SK-N-SH treated with all-trans-retinoic acid at 6 μM for 48 hours (cell line): ENCODE measurements around the gene CCNY.

ENCODE experiments used
- ATAC-seq: fragments of 200-7000 bp; cut with Tn5 transposase; 3 replicates; pipeline ENCODE4 v1.9.1; 2020; ENCODE audit warnings: mild to moderate bottlenecking, moderate library complexity
- ARNTL ChIP-seq: fragments of 450-650 bp; formaldehyde crosslinking; IDR thresholded peaks from 2 replicates; pipeline ENCODE4 v1.5.0; 2020; ENCODE audit warnings: low read depth, mild to moderate bottlenecking, moderate library complexity, borderline replicate concordance
- BACH2 ChIP-seq: fragments of 250-450 bp; sonication (Bioruptor Pico); IDR thresholded peaks from 2 replicates; pipeline ENCODE4 v1.9.0; 2021; ENCODE audit warnings: mild to moderate bottlenecking, borderline replicate concordance
- CREB5 ChIP-seq: fragments of 250-450 bp; sonication (Bioruptor Pico); IDR thresholded peaks from 2 replicates; pipeline ENCODE4 v1.5.1; 2020; ENCODE audit warnings: low read depth, mild to moderate bottlenecking, moderate library complexity
- CSRNP3 ChIP-seq: fragments of 250-450 bp; sonication (Bioruptor Pico); IDR thresholded peaks from 2 replicates; pipeline ENCODE4 v1.5.1; 2021; ENCODE audit warnings: mild to moderate bottlenecking, moderate library complexity
- ESRRG ChIP-seq: fragments of 250-450 bp; sonication (Bioruptor Pico); IDR thresholded peaks from 2 replicates; pipeline ENCODE4 v1.6.1; 2021; ENCODE audit warnings: mild to moderate bottlenecking
- GLIS3 ChIP-seq: fragments of 250-450 bp; sonication (Bioruptor Pico); IDR thresholded peaks from 2 replicates; pipeline ENCODE4 v1.5.0; 2020; ENCODE audit warnings: mild to moderate bottlenecking, moderate library complexity
- ISL1 ChIP-seq: fragments of 250-450 bp; sonication (Bioruptor Pico); IDR thresholded peaks from 2 replicates; pipeline ENCODE4 v2.1.2; 2022; ENCODE audit warnings: mild to moderate bottlenecking, moderate library complexity
- OSR1 ChIP-seq: fragments of 250-450 bp; sonication (Bioruptor Pico); IDR thresholded peaks from 2 replicates; pipeline ENCODE4 v1.8.0; 2022; ENCODE audit warnings: moderate library complexity, mild to moderate bottlenecking, inconsistent platforms
- PATZ1 ChIP-seq: fragments of 250-450 bp; sonication (Bioruptor Pico); IDR thresholded peaks from 2 replicates; pipeline ENCODE4 v1.8.0; 2020; ENCODE audit warnings: mild to moderate bottlenecking, moderate library complexity, borderline replicate concordance
- PPARA ChIP-seq: fragments of 250-450 bp; sonication (Bioruptor Pico); IDR thresholded peaks from 2 replicates; pipeline ENCODE4 v1.5.0; 2020; ENCODE audit warnings: mild to moderate bottlenecking, borderline replicate concordance
- RARB ChIP-seq: fragments of 250-450 bp; sonication (Bioruptor Pico); IDR thresholded peaks from 2 replicates; pipeline ENCODE4 v1.8.0; 2021; ENCODE audit warnings: mild to moderate bottlenecking, moderate library complexity
- SNAI2 ChIP-seq: fragments of 250-450 bp; sonication (Bioruptor Pico); IDR thresholded peaks from 2 replicates; pipeline ENCODE4 v1.5.0; 2020; ENCODE audit warnings: mild to moderate bottlenecking, moderate library complexity
- TCF4 ChIP-seq: fragments of 250-450 bp; sonication (Bioruptor Pico); IDR thresholded peaks from 2 replicates; pipeline ENCODE4 v1.8.0; 2021; ENCODE audit warnings: mild to moderate bottlenecking, moderate library complexity, borderline replicate concordance
- TOX ChIP-seq: fragments of 250-450 bp; sonication (Bioruptor Pico); IDR thresholded peaks from 2 replicates; pipeline ENCODE4 v1.8.0; 2021; ENCODE audit warnings: mild to moderate bottlenecking, moderate library complexity, borderline replicate concordance
- TSHZ2 ChIP-seq: fragments of 250-450 bp; sonication (Bioruptor Pico); IDR thresholded peaks from 2 replicates; pipeline ENCODE4 v1.5.0; 2020; ENCODE audit warnings: mild to moderate bottlenecking, moderate library complexity
- ZC3H10 ChIP-seq: fragments of 250-450 bp; sonication (Bioruptor Pico); IDR thresholded peaks from 2 replicates; pipeline ENCODE4 v1.5.1; 2021; ENCODE audit warnings: mild to moderate bottlenecking, moderate library complexity
- ZFP3 ChIP-seq: fragments of 250-450 bp; sonication (Bioruptor Pico); IDR thresholded peaks from 2 replicates; pipeline ENCODE4 v1.5.0; 2020; ENCODE audit warnings: mild to moderate bottlenecking, moderate library complexity
- ZFP30 ChIP-seq: fragments of 450-650 bp; formaldehyde crosslinking; IDR thresholded peaks from 2 replicates; pipeline ENCODE4 v1.5.0; 2022; ENCODE audit warnings: mild to moderate bottlenecking, moderate library complexity
- ZNF565 ChIP-seq: fragments of 450-650 bp; formaldehyde crosslinking; conservative IDR thresholded peaks from 2 replicates; pipeline ENCODE4 v1.5.0; 2020; ENCODE audit warnings: low read depth, mild to moderate bottlenecking, moderate library complexity
- ZNF70 ChIP-seq: fragments of 450-650 bp; formaldehyde crosslinking; IDR thresholded peaks from 2 replicates; pipeline ENCODE4 v1.5.0; 2020; ENCODE audit warnings: mild to moderate bottlenecking, moderate library complexity
- ZNF8 ChIP-seq: fragments of 450-650 bp; formaldehyde crosslinking; IDR thresholded peaks from 2 replicates; pipeline ENCODE4 v1.5.0; 2020; ENCODE audit warnings: mild to moderate bottlenecking, moderate library complexity

Gene CCNY

GRCh38 chr10:35413985-35414861 is 77.9 kb downstream of the CCNY start:
- TF ChIP-seq ARNTL (CRISPR knock-in tag) = no peak
- TF ChIP-seq ZFP30 = no peak
- no peak for TF ChIP-seq TSHZ2
- no peak for TF ChIP-seq SNAI2 (CRISPR knock-in tag)
- TF ChIP-seq BACH2 (CRISPR knock-in tag) = no peak
- TF ChIP-seq TOX = no peak
- TF ChIP-seq ZNF8 (CRISPR knock-in tag) = no peak
- TF ChIP-seq ZNF565 = no peak
- TF ChIP-seq ZC3H10 (CRISPR knock-in tag) = no peak
- no peak for TF ChIP-seq GLIS3
- no peak for TF ChIP-seq OSR1 (CRISPR knock-in tag)
- no peak for TF ChIP-seq PPARA (CRISPR knock-in tag)
- TF ChIP-seq ISL1 (CRISPR knock-in tag) = no peak
- TF ChIP-seq TCF4 (CRISPR knock-in tag) = no peak
- TF ChIP-seq CREB5 = no peak
- no peak for TF ChIP-seq ESRRG (CRISPR knock-in tag)
- TF ChIP-seq, all 23 proteins: peak for 0
- no peak for ATAC-seq

- TF ChIP-seq PATZ1 (CRISPR knock-in tag) (no peak), ESRRG (CRISPR knock-in tag) (no peak), ZNF70 (CRISPR knock-in tag) (no peak), ZNF565 (no peak), ZFP3 (CRISPR knock-in tag) (no peak), TCF4 (CRISPR knock-in tag) (no peak), BACH2 (CRISPR knock-in tag) (no peak), CSRNP3 (no peak), ZNF8 (CRISPR knock-in tag) (no peak), GLIS3 (no peak), ZFP30 (no peak)
- TF ChIP-seq, all 23 proteins: peak for 0
- no peak for ATAC-seq
Observed at GRCh38 chr10:35415505-35415904, 79.2 kb downstream of the CCNY start.

GRCh38 chr10:35416619-35417312 is 80.5 kb downstream of the CCNY start:
- no peak for TF ChIP-seq CSRNP3
- TF ChIP-seq PATZ1 (CRISPR knock-in tag) = no peak
- TF ChIP-seq BACH2 (CRISPR knock-in tag) = no peak
- TF ChIP-seq ARNTL (CRISPR knock-in tag) = no peak
- TF ChIP-seq ZFP30 = no peak
- no peak for TF ChIP-seq RARB (CRISPR knock-in tag)
- no peak for TF ChIP-seq SNAI2 (CRISPR knock-in tag)
- TF ChIP-seq ESRRG (CRISPR knock-in tag) = no peak
- TF ChIP-seq, all 23 proteins: peak for 0

More at GRCh38 chr10:35416619-35417312, 80.5 kb downstream of the CCNY start:
- no peak for ATAC-seq
